Ishikawa (cell line): Measurements from ENCODE around the gene RNU7-1.

Experiments used
- CREB1 ChIP-seq: IDR thresholded peaks from 2 replicates; pipeline ENCODE4 v1.6.1; 2012; ENCODE audit warnings: low read depth
- EP300 ChIP-seq: IDR thresholded peaks from 2 replicates; pipeline ENCODE4 v1.6.1; 2012; ENCODE audit warnings: borderline replicate concordance
- RAD21 ChIP-seq: IDR thresholded peaks from 2 replicates; pipeline ENCODE4 v1.6.1; 2012; ENCODE audit warnings: low read depth
- REST ChIP-seq: IDR thresholded peaks from 2 replicates; pipeline ENCODE4 v1.6.1; 2012; ENCODE audit warnings: low read depth, mild to moderate bottlenecking
- TEAD4 ChIP-seq: IDR thresholded peaks from 2 replicates; pipeline ENCODE4 v1.6.1; 2012

DNA sequence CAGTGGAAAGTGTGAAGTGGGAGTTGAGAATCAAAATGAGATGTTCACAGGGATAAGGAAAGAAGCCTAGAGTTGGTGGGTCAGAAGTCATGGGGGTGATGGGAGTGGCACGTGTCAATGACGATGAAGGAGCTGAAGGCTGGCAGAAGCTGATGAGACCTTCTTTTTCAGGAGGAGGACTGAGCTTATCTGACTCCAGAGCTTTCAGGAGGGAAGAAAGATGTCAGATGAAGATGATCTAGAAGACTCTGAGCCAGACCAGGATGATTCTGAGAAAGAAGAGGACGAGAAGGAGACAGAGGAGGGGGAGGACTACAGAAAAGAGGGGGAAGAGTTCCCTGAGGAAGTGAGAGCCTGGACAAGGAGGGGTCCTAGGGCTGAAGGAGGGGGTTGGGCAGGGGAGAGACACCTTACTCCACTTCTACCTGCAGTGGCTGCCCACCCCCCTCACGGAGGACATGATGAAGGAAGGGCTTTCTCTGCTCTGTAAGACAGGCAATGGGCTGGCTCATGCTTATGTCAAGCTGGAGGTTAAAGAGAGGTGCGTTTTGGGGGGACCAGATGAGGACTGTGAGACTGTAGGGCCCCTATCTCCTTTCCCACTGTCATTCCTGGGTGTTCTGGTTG, 38.1 kb upstream of the RNU7-1 start:
- TF ChIP-seq TEAD4 (no peak), RAD21 (no peak), CREB1 (no peak), REST (no peak), EP300 (no peak)
